Gastrocnemius medialis (tissue), 4 donors: ENCODE data around the gene PAXX. TPM values are rescaled to one million over a fixed set of nuclear protein-coding genes. Genes with fewer than 3 reads are reported as not detected.

ENCODE experiments used
- ATAC-seq, 2 donors: fragments of 150-250 bp; one replicate each; pipeline ENCODE4 v1.9.1; 2016
- DNase-seq, 2 donors: peaks; one replicate each; pipeline ENCODE4 v3.0.0-alpha.2; 2019
- H3K27ac ChIP-seq, 4 donors: fragments of 200-600 bp; sonication (generic); 1 replicate in 1 of 4; 2 replicates in 3 of 4; pipeline ENCODE4 v1.5.1; 2016 to 2018; ENCODE audit warnings: mild to moderate bottlenecking in 2 of 4, moderate library complexity in 1 of 4
- H3K27me3 ChIP-seq, 3 donors: fragments of 200-600 bp; sonication (generic) in 2 of 3; 1 replicate in 1 of 3; 2 replicates in 2 of 3; pipeline versions ENCODE4 v1.5.1 to v1.6.0; 2016 to 2019; ENCODE audit warnings: mild to moderate bottlenecking in 1 of 3, moderate library complexity in 1 of 3
- H3K36me3 ChIP-seq, 2 donors: fragments of 200-600 bp; sonication (generic) in 1 of 2; one replicate each; pipeline ENCODE4 v1.5.1; 2017 to 2018
- H3K4me1 ChIP-seq, 2 donors: fragments of 200-600 bp; sonication (generic) in 1 of 2; one replicate each; pipeline ENCODE4 v1.5.1; 2016 to 2017; ENCODE audit warnings: mild to moderate bottlenecking in 2 of 2
- H3K4me3 ChIP-seq, 4 donors: fragments of 200-600 bp; sonication (generic) in 3 of 4; 1 replicate in 1 of 4; 2 replicates in 3 of 4; pipeline ENCODE4 v1.5.1; 2016 to 2019; ENCODE audit warnings: mild to moderate bottlenecking in 2 of 4
- H3K9me3 ChIP-seq, 3 donors: fragments of 200-600 bp; sonication (generic) in 2 of 3; 1 replicate in 1 of 3; 2 replicates in 2 of 3; pipeline ENCODE4 v1.5.1; 2016 to 2019
- CTCF ChIP-seq, 5 experiments: fragments of 450-650 bp in 3 of 5; fragments of 200-600 bp in 2 of 5; sonication (generic) in 2 of 5; IDR thresholded peaks in 4 of 5; conservative IDR thresholded peaks in 1 of 5; 1 replicate in 4 of 5; 2 replicates in 1 of 5; pipeline ENCODE4 v1.5.1; 2016 to 2019; ENCODE audit warnings: antibody characterized with exemption in 5 of 5, mild to moderate bottlenecking in 3 of 5, moderate library complexity in 3 of 5
- POLR2A ChIP-seq, 2 donors: fragments of 450-650 bp; IDR thresholded peaks; one replicate each; pipeline ENCODE4 v1.6.1; 2017; ENCODE audit warnings: antibody characterized with exemption in 2 of 2, mild to moderate bottlenecking in 2 of 2, moderate library complexity in 2 of 2
- in situ Hi-C, 4 donors: fragments of 200-750 bp; cut with MboI; loops; one replicate each; pipeline versions ENCODE4 v1.15.0 to v1.8.0; 2017; ENCODE audit warnings: low sequenced_read_pairs in 4 of 4
- intact Hi-C: fragments of 100-400 bp; cut with DNase I; formaldehyde crosslinking; loops from one replicate; pipeline ENCODE4 v1.15.1; 2023; ENCODE audit warnings: low total_unique reads
- total RNA-seq, 4 donors: library from RNA; depleted of rRNA; stranded (reverse); fragments of >200 nt; gene quantifications; one replicate each; pipeline versions ENCODE4 v1.1.0 to v1.2.3, GENCODE V29; 2016

PAXX gene
- total RNA-seq, 4 donors from 2014 or later = 10.8 to 15.6 (median 14.6) TPM

- Histone ChIP-seq H3K36me3 (peaks cover 0 to 8% of the 10 kb centered on the region in 2 donors), H3K4me1 (peaks cover 10 to 13% of the 10 kb centered on the region in 2 donors), H3K4me3 (no peak overlapping the region), H3K27me3 (no peaks in the 10 kb centered on the region), H3K27ac (no peak overlapping the region), H3K9me3 (no peaks in the 10 kb centered on the region)
- intact Hi-C loops (no loop called here), in situ Hi-C loops (no loop called here)
- no peak for ATAC-seq
- no peak for DNase-seq
- TF ChIP-seq CTCF (IDR thresholded peaks at IDR 0.05 in 4 of 5, conservative IDR thresholded peaks at IDR 0.05 in 1 of 5) (no peak), POLR2A (IDR thresholded peaks at IDR 0.05) (no peak)
Measured at GRCh38 chr9:137022662-137023008, 30.4 kb downstream of the PAXX start.

DNA sequence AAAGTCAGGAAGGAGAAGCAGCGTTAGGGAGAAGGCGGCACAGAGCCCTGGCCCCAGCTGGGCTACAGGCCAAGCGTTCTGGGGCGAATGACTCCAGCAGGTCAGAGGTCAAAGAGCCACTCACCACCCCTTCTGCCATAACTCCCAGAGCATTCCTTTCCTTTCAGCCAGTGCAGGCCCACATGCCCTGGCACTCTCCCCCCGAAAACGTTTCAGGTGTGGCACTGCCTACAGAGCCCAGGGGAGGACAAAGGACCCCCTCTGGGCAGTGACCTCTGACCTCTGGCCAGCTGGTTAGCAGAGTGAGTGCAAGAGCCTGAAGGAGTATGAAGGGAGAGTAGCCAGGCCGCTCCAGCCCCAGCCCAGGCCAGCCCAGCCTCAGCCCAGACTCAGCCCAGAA is 30.9 kb downstream of the PAXX start:
- intact Hi-C loops (no loop called here), in situ Hi-C loops (no loop called here)
- no peak for TF ChIP-seq POLR2A (IDR thresholded peaks at IDR 0.05)
- TF ChIP-seq CTCF (IDR thresholded peaks at IDR 0.05 in 4 of 5, conservative IDR thresholded peaks at IDR 0.05 in 1 of 5) = no peak
- Histone ChIP-seq H3K4me3 (no peak overlapping the region), H3K9me3 (no peaks in the 10 kb centered on the region), H3K27me3 (no peaks in the 10 kb centered on the region), H3K27ac (no peak overlapping the region), H3K4me1 (peaks cover 10 to 13% of the 10 kb centered on the region in 2 donors), H3K36me3 (peaks cover 0 to 8% of the 10 kb centered on the region in 2 donors)
- DNase-seq (no peak), ATAC-seq (no peak)

DNA sequence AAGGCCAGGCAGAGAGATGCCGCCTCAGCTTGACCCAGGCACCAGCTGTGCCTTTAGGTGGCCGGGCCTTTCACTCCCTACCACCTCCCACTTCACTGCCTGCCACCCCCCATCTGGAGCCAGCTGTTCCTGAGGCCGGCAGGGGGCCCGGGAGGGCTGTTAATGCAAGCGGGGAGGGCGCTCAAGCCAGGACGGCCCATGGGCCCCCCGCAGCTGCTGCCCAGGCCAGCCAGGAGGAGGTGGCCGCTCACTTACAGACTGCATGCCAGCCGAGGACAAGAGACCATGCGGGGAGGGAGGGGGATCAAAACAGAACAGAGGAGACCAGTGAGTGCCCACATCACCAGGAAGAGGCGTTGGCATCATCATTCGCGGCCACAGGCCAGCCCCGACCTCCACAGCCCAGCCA is 31.4 kb downstream of the PAXX start:
- intact Hi-C loops = no loop called here
- H3K27ac ChIP-seq = no peak overlapping the region
- TF ChIP-seq POLR2A (IDR thresholded peaks at IDR 0.05) (no peak), CTCF (IDR thresholded peaks at IDR 0.05 in 4 of 5, conservative IDR thresholded peaks at IDR 0.05 in 1 of 5) (no peak)
- in situ Hi-C loops = no loop called here
- H3K4me1 ChIP-seq = peaks cover 12 to 16% of the 10 kb centered on the region in 2 donors
- H3K36me3 ChIP-seq = peaks cover 0 to 8% of the 10 kb centered on the region in 2 donors
- DNase-seq (no peak), ATAC-seq (no peak)
- no peaks in the 10 kb centered on the region for H3K27me3 ChIP-seq
- no peaks in the 10 kb centered on the region for H3K9me3 ChIP-seq
- no peak overlapping the region for H3K4me3 ChIP-seq

DNA sequence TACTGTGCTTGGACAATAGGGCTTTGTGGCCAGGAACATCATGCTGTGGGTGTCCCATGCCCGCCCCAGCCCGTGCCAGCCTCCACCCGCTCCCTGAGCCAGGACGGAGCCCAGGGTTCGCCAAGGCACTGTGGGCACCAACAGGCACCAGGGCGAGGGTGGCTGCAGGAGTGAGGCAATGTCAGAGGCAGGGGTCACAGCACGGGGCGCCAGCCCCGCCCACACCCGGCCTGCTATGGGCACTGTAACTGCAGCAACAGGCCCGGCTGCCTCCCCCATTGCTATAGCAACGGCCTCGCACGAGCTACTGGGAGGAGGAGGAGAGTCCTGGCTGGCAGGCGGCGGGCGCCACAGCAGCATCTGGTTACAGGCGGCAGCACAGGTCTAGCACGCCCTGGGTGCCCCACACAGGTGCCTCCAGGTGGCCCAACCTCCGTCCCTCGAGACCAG is 33.3 kb downstream of the PAXX start:
- TF ChIP-seq POLR2A (IDR thresholded peaks at IDR 0.05) (no peak), CTCF (IDR thresholded peaks at IDR 0.05 in 4 of 5, conservative IDR thresholded peaks at IDR 0.05 in 1 of 5) (no peak)
- intact Hi-C loops (loop anchor here (5.0 kb wide), 1 partner anchor 178 kb away; the partner anchor contains the start of gene PHPT1), in situ Hi-C loops (no loop called here)
- peaks cover 0 to 8% of the 10 kb centered on the region in 2 donors for H3K36me3 ChIP-seq
- H3K9me3 ChIP-seq = no peaks in the 10 kb centered on the region
- H3K27ac ChIP-seq = no peak overlapping the region
- H3K4me3 ChIP-seq = no peak overlapping the region
- peaks cover 20 to 23% of the 10 kb centered on the region in 2 donors for H3K4me1 ChIP-seq
- ATAC-seq (no peak), DNase-seq (no peak)
- H3K27me3 ChIP-seq = no peaks in the 10 kb centered on the region

GRCh38 chr9:137026384-137026783 is 34.2 kb downstream of the PAXX start:
- TF ChIP-seq POLR2A (IDR thresholded peaks at IDR 0.05) (no peak), CTCF (IDR thresholded peaks at IDR 0.05 in 4 of 5, conservative IDR thresholded peaks at IDR 0.05 in 1 of 5) (no peak)
- ATAC-seq (no peak), DNase-seq (no peak)
- peaks cover 20 to 23% of the 10 kb centered on the region in 2 donors for H3K4me1 ChIP-seq
- H3K27me3 ChIP-seq = no peaks in the 10 kb centered on the region
- no peak overlapping the region for H3K27ac ChIP-seq
- no peaks in the 10 kb centered on the region for H3K9me3 ChIP-seq
- no peak overlapping the region for H3K4me3 ChIP-seq
- in situ Hi-C loops (no loop called here), intact Hi-C loops (loop anchor here (5.0 kb wide), 1 partner anchor 179 kb away; the partner anchor contains the start of gene PHPT1)
- H3K36me3 ChIP-seq = peaks cover 0 to under 1% of the 10 kb centered on the region in 2 donors
